IPS DF 19.7 (cell line): Measurements from ENCODE around the gene CABP7.

Experiments used
- DNase-seq: peaks from one replicate; pipeline ENCODE4 v3.0.0-alpha.2; 2013; ENCODE audit warnings: low read depth, low spot score

CABP7 gene

GRCh38 chr22:29702000-29702930 lies 17.5 kb upstream of the CABP7 start:
- DNase-seq = no peak

- no peak for DNase-seq
These were observed 16.8 kb upstream of the CABP7 start for GRCh38 chr22:29702931-29703501.

GRCh38 chr22:29703569-29704195 lies 16.1 kb upstream of the CABP7 start:
- no peak for DNase-seq

- no peak for DNase-seq
These were observed 15.1 kb upstream of the CABP7 start for GRCh38 chr22:29704528-29705285.

GRCh38 chr22:29705651-29706050 lies 14.2 kb upstream of the CABP7 start:
- no peak for DNase-seq

GRCh38 chr22:29706486-29706885 lies 13.3 kb upstream of the CABP7 start:
- no peak for DNase-seq

GRCh38 chr22:29707010-29707409 lies 12.8 kb upstream of the CABP7 start:
- no peak for DNase-seq

- no peak for DNase-seq
These were observed 12.3 kb upstream of the CABP7 start for GRCh38 chr22:29707471-29707870.

- DNase-seq = no peak
These were observed 9.6 kb upstream of the CABP7 start for GRCh38 chr22:29710193-29710592.

GRCh38 chr22:29710922-29711593 lies 8.7 kb upstream of the CABP7 start:
- DNase-seq = no peak

GRCh38 chr22:29712119-29712518 lies 7.7 kb upstream of the CABP7 start:
- no peak for DNase-seq

- DNase-seq = no peak
These were observed 6.6 kb upstream of the CABP7 start for GRCh38 chr22:29713156-29713727.

- DNase-seq = no peak
These were observed 4.6 kb upstream of the CABP7 start for GRCh38 chr22:29715240-29715639.

GRCh38 chr22:29715705-29716104 lies 4.1 kb upstream of the CABP7 start:
- DNase-seq = no peak

GRCh38 chr22:29716814-29717545 lies 2.8 kb upstream of the CABP7 start:
- DNase-seq = peak; percentile 65

GRCh38 chr22:29717789-29718188 lies 2.0 kb upstream of the CABP7 start:
- no peak for DNase-seq

GRCh38 chr22:29718949-29719898 lies 579 bp upstream of the CABP7 start:
- DNase-seq = no peak

- no peak for DNase-seq
These were observed 1.1 kb downstream of the CABP7 start for GRCh38 chr22:29720811-29721323.

- DNase-seq = no peak
These were observed 2.3 kb downstream of the CABP7 start for GRCh38 chr22:29722151-29722550.
